Cardiac muscle cell (in vitro differentiated cells and primary cell): Measurements from ENCODE around the gene FAM53B. TPM values are rescaled to one million over a fixed set of nuclear protein-coding genes. Genes with fewer than 3 reads are reported as not detected.

Experiments
- DNase-seq, 2 donors: peaks; one replicate each; pipeline versions ENCODE4 v3.0.0 to v3.0.0-alpha.2; 2010 to 2017; ENCODE audit warnings: low read depth in 1 of 2, low spot score in 1 of 2
- H3K27ac ChIP-seq: fragments of 200-600 bp; sonication (generic); 2 replicates; pipeline ENCODE4 v1.5.1; 2016
- H3K27me3 ChIP-seq: fragments of 200-600 bp; sonication (generic); 2 replicates; pipeline ENCODE4 v1.6.0; 2016; ENCODE audit warnings: control low read depth
- H3K36me3 ChIP-seq: fragments of 200-600 bp; sonication (generic); 2 replicates; pipeline ENCODE4 v1.5.1; 2016; ENCODE audit warnings: control low read depth
- H3K4me1 ChIP-seq: fragments of 200-600 bp; sonication (generic); 2 replicates; pipeline ENCODE4 v1.8.1; 2017; ENCODE audit warnings: low read depth, mild to moderate bottlenecking, mixed run types
- H3K4me3 ChIP-seq: fragments of 200-600 bp; sonication (generic); 2 replicates; pipeline ENCODE4 v1.5.1; 2016; ENCODE audit warnings: mild to moderate bottlenecking
- H3K9me3 ChIP-seq: fragments of 200-600 bp; sonication (generic); 2 replicates; pipeline ENCODE4 v1.5.1; 2017; ENCODE audit warnings: low read depth, mild to moderate bottlenecking, control low read depth
- CTCF ChIP-seq: IDR thresholded peaks from 2 replicates; pipeline ENCODE4 v1.5.1; 2012; ENCODE audit warnings: low read depth, mild to moderate bottlenecking, low read length
- polyA plus RNA-seq: library from polyadenylated mRNA; unstranded; fragments of >200 nt; fragmentation: Nextera tagmentation; extraction: Ambion mirVana; gene quantifications from 2 replicates; pipeline ENCODE4 v1.2.1, GENCODE V29; 2016
- total RNA-seq: library from RNA; depleted of rRNA; stranded (reverse); fragments of >200 nt; gene quantifications from 2 replicates; pipeline ENCODE4 v1.2.3, GENCODE V29; 2016

FAM53B gene
- total and polyA plus RNA-seq, 2 experiments from 2014 or later, result 10.2 to 34.8 TPM

- no peak for DNase-seq
- H3K4me3 ChIP-seq, result no peak overlapping the region
- no peaks in the 10 kb centered on the region for H3K9me3 ChIP-seq
- H3K27ac ChIP-seq, result peak overlapping the region; percentile 34
- no peaks in the 10 kb centered on the region for H3K27me3 ChIP-seq
- TF ChIP-seq CTCF, result no peak
- peaks cover 21% of the 10 kb centered on the region for H3K4me1 ChIP-seq
- no peaks in the 10 kb centered on the region for H3K36me3 ChIP-seq
Observed at GRCh38 chr10:124622866-124623536, 121.2 kb downstream of the FAM53B start.

GRCh38 chr10:124622158-124622557, 122.0 kb downstream of the FAM53B start:
- H3K27ac ChIP-seq, result peak overlapping the region; percentile 51
- H3K4me3 ChIP-seq, result no peak overlapping the region
- H3K36me3 ChIP-seq, result no peaks in the 10 kb centered on the region
- TF ChIP-seq CTCF, result no peak
- H3K27me3 ChIP-seq, result no peaks in the 10 kb centered on the region
- peaks cover 21% of the 10 kb centered on the region for H3K4me1 ChIP-seq
- no peak for DNase-seq
- no peaks in the 10 kb centered on the region for H3K9me3 ChIP-seq

- Histone ChIP-seq H3K4me1 (peaks cover 21% of the 10 kb centered on the region), H3K27ac (peak overlapping the region; percentile 51), H3K27me3 (no peaks in the 10 kb centered on the region), H3K9me3 (no peaks in the 10 kb centered on the region), H3K36me3 (no peaks in the 10 kb centered on the region), H3K4me3 (no peak overlapping the region)
- DNase-seq, result no peak
- TF ChIP-seq CTCF, result no peak
Observed at GRCh38 chr10:124621637-124622036, 122.5 kb downstream of the FAM53B start.

GRCh38 chr10:124619802-124620490, 124.2 kb downstream of the FAM53B start:
- TF ChIP-seq CTCF, result no peak
- peaks cover 21% of the 10 kb centered on the region for H3K4me1 ChIP-seq
- no peaks in the 10 kb centered on the region for H3K36me3 ChIP-seq
- DNase-seq, result no peak
- H3K9me3 ChIP-seq, result no peaks in the 10 kb centered on the region
- no peak overlapping the region for H3K4me3 ChIP-seq
- no peaks in the 10 kb centered on the region for H3K27me3 ChIP-seq
- no peak overlapping the region for H3K27ac ChIP-seq

- no peak for DNase-seq
- Histone ChIP-seq H3K4me3 (no peak overlapping the region), H3K27ac (no peak overlapping the region), H3K4me1 (peaks cover 17% of the 10 kb centered on the region), H3K27me3 (no peaks in the 10 kb centered on the region), H3K9me3 (no peaks in the 10 kb centered on the region), H3K36me3 (no peaks in the 10 kb centered on the region)
- TF ChIP-seq CTCF, result no peak
Observed at GRCh38 chr10:124619195-124619594, 125.0 kb downstream of the FAM53B start.
